ENCODE measurements around the gene CCL26. TPM values are rescaled to one million over a fixed set of nuclear protein-coding genes. Genes with fewer than 3 reads are reported as not detected.
A peak's percentile ranks its signal among the peaks of the same experiment; 100 is the strongest.

Gene CCL26
- total and polyA plus RNA-seq, 2 of the 13 experiments (the other 11 are each of a cell fraction or from before 2014, with no cell fraction given) = 0.16 TPM; not detected in 1

DNA sequence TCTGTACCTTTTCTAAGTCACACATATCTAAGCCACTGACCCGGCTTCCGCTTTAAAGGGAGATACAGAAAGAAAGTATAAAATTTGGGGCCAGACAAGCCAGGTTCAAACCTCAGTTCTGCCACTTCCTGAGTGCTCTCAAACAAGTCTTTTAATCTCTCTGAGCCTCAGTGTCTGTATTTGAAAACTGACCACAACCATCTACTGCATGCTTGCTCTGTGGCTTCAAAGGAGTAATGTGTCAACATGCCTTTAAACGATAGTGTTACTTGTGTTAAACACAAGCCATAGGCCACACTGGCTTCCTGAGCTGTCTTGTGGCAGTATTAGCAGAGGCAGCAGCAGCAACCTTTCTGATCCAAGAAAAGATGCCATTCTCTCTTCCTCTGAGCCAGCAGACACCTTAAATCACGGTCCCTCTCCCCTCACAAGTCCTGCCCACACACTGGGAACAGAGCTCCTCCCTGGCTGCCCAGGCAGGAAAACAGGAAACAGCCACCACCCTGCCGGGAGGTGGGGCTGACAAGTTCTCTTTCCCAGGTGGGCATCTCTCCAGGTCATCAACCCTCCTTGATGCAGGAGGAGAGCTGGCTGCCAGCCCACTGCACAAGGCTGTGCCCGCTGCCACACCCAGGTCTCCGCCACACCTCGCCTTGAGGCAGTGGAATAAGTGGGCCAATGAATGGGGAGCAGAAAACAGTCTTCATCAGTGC lies 44.0 kb downstream of the CCL26 start (continued):
- TF ChIP-seq, protein P1, sequence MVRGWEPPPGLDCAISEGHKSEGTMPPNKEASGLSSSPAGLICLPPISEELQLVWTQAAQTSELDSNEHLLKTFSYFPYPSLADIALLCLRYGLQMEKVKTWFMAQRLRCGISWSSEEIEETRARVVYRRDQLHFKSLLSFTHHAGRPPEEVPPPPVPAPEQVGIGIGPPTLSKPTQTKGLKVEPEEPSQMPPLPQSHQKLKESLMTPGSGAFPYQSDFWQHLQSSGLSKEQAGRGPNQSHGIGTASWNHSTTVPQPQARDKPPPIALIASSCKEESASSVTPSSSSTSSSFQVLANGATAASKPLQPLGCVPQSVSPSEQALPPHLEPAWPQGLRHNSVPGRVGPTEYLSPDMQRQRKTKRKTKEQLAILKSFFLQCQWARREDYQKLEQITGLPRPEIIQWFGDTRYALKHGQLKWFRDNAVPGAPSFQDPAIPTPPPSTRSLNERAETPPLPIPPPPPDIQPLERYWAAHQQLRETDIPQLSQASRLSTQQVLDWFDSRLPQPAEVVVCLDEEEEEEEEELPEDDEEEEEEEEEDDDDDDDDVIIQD (CRISPR knock-in tag; IDR thresholded peaks at IDR 0.05; ENCODE audit: low read depth) = no peak
- TF ChIP-seq PHB2 (IDR thresholded peaks at IDR 0.05; ENCODE audit: partially characterized antibody) = no peak
- TF ChIP-seq, protein P2, sequence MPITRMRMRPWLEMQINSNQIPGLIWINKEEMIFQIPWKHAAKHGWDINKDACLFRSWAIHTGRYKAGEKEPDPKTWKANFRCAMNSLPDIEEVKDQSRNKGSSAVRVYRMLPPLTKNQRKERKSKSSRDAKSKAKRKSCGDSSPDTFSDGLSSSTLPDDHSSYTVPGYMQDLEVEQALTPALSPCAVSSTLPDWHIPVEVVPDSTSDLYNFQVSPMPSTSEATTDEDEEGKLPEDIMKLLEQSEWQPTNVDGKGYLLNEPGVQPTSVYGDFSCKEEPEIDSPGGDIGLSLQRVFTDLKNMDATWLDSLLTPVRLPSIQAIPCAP (CRISPR knock-in tag; IDR thresholded peaks at IDR 0.05; ENCODE audit: low read depth) = no peak
- TF ChIP-seq ZNF556 (CRISPR knock-in tag; IDR thresholded peaks at IDR 0.05; ENCODE audit: borderline replicate concordance) = no peak
- TF ChIP-seq ZNF501 (CRISPR knock-in tag; IDR thresholded peaks at IDR 0.05) = no peak
- TF ChIP-seq, protein P3, sequence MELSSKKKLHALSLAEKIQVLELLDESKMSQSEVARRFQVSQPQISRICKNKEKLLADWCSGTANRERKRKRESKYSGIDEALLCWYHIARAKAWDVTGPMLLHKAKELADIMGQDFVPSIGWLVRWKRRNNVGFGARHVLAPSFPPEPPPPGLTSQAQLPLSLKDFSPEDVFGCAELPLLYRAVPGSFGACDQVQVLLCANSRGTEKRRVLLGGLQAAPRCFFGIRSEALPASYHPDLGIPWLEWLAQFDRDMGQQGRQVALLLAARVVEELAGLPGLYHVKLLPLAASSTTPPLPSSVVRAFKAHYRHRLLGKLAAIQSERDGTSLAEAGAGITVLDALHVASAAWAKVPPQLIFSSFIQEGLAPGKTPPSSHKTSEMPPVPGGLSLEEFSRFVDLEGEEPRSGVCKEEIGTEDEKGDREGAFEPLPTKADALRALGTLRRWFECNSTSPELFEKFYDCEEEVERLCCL (CRISPR knock-in tag; IDR thresholded peaks at IDR 0.05; ENCODE audit: borderline replicate concordance) = no peak
- no peak for TF ChIP-seq ZNF235 (CRISPR knock-in tag; IDR thresholded peaks at IDR 0.05; ENCODE audit: borderline replicate concordance)
- TF ChIP-seq, protein P4, sequence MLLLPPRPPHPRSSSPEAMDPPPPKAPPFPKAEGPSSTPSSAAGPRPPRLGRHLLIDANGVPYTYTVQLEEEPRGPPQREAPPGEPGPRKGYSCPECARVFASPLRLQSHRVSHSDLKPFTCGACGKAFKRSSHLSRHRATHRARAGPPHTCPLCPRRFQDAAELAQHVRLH (CRISPR knock-in tag; IDR thresholded peaks at IDR 0.05; ENCODE audit: borderline replicate concordance, low read depth) = no peak
- no peak for TF ChIP-seq PCBP1 (IDR thresholded peaks at IDR 0.05; ENCODE audit: borderline replicate concordance, low read depth, low read length)
- TF ChIP-seq, protein P5, sequence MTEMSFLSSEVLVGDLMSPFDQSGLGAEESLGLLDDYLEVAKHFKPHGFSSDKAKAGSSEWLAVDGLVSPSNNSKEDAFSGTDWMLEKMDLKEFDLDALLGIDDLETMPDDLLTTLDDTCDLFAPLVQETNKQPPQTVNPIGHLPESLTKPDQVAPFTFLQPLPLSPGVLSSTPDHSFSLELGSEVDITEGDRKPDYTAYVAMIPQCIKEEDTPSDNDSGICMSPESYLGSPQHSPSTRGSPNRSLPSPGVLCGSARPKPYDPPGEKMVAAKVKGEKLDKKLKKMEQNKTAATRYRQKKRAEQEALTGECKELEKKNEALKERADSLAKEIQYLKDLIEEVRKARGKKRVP (CRISPR knock-in tag; IDR thresholded peaks at IDR 0.05) = no peak
- TF ChIP-seq, protein P6, sequence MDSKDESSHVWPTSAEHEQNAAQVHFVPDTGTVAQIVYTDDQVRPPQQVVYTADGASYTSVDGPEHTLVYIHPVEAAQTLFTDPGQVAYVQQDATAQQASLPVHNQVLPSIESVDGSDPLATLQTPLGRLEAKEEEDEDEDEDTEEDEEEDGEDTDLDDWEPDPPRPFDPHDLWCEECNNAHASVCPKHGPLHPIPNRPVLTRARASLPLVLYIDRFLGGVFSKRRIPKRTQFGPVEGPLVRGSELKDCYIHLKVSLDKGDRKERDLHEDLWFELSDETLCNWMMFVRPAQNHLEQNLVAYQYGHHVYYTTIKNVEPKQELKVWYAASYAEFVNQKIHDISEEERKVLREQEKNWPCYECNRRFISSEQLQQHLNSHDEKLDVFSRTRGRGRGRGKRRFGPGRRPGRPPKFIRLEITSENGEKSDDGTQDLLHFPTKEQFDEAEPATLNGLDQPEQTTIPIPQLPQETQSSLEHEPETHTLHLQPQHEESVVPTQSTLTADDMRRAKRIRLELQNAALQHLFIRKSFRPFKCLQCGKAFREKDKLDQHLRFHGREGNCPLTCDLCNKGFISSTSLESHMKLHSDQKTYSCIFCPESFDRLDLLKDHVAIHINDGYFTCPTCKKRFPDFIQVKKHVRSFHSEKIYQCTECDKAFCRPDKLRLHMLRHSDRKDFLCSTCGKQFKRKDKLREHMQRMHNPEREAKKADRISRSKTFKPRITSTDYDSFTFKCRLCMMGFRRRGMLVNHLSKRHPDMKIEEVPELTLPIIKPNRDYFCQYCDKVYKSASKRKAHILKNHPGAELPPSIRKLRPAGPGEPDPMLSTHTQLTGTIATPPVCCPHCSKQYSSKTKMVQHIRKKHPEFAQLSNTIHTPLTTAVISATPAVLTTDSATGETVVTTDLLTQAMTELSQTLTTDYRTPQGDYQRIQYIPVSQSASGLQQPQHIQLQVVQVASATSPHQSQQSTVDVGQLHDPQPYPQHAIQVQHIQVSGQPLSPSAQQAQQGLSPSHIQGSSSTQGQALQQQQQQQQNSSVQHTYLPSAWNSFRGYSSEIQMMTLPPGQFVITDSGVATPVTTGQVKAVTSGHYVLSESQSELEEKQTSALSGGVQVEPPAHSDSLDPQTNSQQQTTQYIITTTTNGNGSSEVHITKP (CRISPR knock-in tag; IDR thresholded peaks at IDR 0.05; ENCODE audit: low read depth) = 0 out of 2 replicates have a peak, but pooled peaks have one; percentile 31
- no peak for TF ChIP-seq RFXAP (CRISPR knock-in tag; IDR thresholded peaks at IDR 0.05; ENCODE audit: borderline replicate concordance)
- TF ChIP-seq, protein P7, sequence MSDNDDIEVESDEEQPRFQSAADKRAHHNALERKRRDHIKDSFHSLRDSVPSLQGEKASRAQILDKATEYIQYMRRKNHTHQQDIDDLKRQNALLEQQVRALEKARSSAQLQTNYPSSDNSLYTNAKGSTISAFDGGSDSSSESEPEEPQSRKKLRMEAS (IDR thresholded peaks at IDR 0.05) = peak; percentile 45
- TF ChIP-seq ZNF780A (CRISPR knock-in tag; IDR thresholded peaks at IDR 0.05) = no peak
- no peak for TF ChIP-seq ZNF652 (CRISPR knock-in tag; IDR thresholded peaks at IDR 0.05; ENCODE audit: borderline replicate concordance, low read depth)
- no peak for TF ChIP-seq HES4 (CRISPR knock-in tag; IDR thresholded peaks at IDR 0.05; ENCODE audit: borderline replicate concordance)
- TF ChIP-seq ARNT2 (CRISPR knock-in tag; IDR thresholded peaks at IDR 0.05; ENCODE audit: low read depth) = no peak
- no peak for TF ChIP-seq RAD21 (CRISPR knock-in tag; IDR thresholded peaks at IDR 0.05)
- TF ChIP-seq ERF (CRISPR knock-in tag; IDR thresholded peaks at IDR 0.05) = no peak
- TF ChIP-seq, protein P8, sequence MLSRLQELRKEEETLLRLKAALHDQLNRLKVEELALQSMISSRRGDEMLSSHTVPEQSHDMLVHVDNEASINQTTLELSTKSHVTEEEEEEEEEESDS (CRISPR knock-in tag; IDR thresholded peaks at IDR 0.05; ENCODE audit: borderline replicate concordance) = no peak

All from HepG2 (cell line).